HG03066 (cell line): Measurements from ENCODE around the gene MASP1.

Experiments used
- ATAC-seq: cut with Tn5 transposase; IDR thresholded peaks from one replicate; pipeline ENCODE4 v1.9.1; 2021; ENCODE audit warnings: low read depth; ENCODE audit not compliant: unreplicated experiment

Gene MASP1

GRCh38 chr3:187293516-187294430 is 2.2 kb upstream of the MASP1 start:
- no peak for ATAC-seq

- ATAC-seq: no peak
These were observed 1.3 kb upstream of the MASP1 start for GRCh38 chr3:187292631-187293515.

GRCh38 chr3:187292181-187292580 is 644 bp upstream of the MASP1 start:
- ATAC-seq: no peak

DNA sequence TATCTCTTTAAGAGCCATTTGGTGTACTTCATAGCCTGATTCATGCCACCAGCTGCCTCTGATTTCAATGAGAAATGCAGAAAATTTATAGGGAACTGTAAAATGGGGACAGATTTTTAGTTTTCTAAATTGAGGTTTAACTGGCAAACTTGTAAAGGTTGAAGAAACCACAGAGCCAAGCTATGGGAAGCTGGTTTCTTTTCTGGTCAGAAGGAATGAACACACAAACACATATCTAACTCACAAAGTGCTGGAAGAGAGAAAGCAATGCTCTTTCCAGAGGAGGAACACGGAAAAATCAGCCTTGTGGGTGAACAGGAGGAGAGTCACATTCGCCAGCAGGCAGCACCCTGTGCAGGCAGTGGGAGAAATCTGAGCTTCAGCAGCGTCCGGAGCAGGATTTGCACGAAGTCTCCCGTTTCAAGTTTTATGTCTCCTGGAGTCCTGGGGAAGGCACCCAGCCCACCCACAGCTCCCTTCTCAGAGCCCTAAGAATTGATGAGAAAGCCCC is 481 bp downstream of the MASP1 start:
- ATAC-seq: no peak

- ATAC-seq: no peak
These were observed 1.0 kb downstream of the MASP1 start for GRCh38 chr3:187290503-187290902.

DNA sequence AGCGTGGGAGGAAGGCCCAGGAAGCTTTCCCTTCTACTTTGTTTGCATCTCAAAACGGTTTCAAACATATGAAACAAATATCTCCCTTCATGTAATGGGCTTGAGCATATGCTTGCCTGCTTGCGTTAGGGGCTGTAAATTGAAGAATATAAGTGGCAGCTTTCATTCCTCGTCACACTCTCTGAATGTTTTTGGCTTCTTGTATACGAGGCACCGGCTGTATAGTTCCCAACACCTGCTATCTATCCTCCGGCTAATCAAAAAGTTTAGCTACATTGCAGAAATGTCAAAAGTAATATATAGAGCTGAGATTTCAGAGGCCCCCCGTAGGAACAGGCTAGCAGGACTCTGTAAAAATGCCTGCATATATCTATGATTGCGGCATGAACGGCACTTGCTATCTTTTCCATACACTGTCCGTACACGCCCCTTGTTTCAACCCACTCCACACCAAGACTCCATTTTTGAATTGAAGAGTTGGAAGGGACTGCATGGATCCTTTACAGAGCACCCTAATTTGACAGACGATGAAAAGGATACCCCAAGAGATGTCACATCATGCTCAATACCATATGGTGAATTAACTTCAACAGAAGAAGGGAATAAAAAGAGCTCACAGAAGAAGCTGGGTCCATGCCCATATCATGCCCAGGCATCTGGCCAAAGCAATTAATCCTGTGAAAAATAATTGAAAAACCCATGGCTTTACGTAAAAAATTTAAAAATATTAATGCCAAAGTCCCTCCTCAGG is 2.5 kb downstream of the MASP1 start:
- ATAC-seq: no peak

DNA sequence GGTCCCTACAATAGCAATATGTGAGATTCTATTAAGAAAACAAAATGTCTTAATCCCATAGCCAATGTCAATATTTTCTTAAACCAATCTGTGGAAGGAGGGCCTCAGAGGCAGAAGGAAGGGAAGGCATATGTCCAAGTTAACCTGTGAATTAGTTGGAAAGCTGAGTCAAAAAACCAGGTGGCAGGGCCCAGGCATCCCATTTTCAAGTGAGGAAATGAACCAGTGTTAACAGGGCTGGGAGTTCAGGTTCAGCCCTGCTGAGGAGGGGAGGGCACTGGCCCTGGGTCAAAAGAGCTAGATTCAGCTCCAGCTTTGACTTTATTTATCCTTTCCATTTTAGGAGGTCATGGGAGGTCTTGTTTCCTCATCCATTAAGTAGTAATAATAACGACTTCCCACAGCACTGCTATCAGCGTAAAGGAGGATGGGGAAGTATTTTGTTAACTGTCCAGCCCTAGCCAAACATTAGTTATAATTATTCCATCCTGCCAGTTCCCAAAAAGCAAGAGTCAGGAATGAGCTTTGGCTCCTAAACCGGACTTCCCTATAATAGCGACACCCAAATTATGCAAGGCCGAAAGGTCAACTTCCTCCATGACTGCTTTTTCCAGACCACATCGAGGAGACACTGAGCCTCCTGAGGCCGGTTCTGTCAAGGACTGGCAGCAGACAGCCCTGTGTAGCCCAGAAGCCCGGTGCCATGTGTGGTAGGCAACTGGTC is 3.2 kb downstream of the MASP1 start:
- no peak for ATAC-seq

DNA sequence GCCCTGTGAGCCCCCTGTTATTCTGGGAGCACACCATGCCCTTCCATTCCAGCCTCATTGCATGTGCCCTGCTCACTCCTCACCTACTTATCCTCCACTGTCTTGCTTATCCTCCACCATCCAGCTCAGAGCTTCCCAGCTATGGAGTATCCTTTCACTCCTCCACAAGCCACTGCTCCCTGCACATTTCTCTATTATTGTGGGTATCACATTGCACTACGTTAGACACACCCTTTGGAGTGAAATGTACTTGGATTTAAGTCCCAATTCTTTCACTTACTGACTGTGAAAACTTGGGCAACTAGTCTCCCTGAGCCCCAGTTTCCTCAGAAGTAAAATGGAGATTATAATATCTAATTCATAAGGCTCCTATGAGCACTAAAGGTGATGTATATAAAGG is 4.3 kb downstream of the MASP1 start:
- no peak for ATAC-seq

- no peak for ATAC-seq
These were observed 5.0 kb downstream of the MASP1 start for GRCh38 chr3:187286467-187287059.

- no peak for ATAC-seq
These were observed 10.3 kb downstream of the MASP1 start for GRCh38 chr3:187281191-187281714.

- ATAC-seq: no peak
These were observed 10.9 kb downstream of the MASP1 start for GRCh38 chr3:187280644-187281043.

- no peak for ATAC-seq
These were observed 14.4 kb downstream of the MASP1 start for GRCh38 chr3:187277129-187277462.

- no peak for ATAC-seq
These were observed 15.0 kb downstream of the MASP1 start for GRCh38 chr3:187276397-187277128.

DNA sequence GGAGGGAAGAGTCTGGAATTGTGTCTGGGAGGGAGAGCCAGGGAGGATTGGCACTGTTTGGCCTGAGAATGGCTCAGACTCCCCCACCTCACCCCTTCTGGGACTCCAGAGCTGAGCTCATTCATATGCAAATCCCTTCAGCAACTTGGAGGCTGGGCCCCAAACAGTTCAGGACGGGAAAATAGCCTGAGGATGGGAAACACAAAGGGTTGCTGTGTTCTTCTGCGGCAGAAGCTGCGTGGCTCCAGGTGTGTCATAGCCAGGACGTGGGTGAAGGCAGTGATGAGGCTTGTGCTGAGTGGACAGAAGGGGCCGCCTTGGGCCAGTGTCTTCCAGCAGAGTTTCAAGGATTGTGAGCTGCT is 16.6 kb downstream of the MASP1 start:
- no peak for ATAC-seq

DNA sequence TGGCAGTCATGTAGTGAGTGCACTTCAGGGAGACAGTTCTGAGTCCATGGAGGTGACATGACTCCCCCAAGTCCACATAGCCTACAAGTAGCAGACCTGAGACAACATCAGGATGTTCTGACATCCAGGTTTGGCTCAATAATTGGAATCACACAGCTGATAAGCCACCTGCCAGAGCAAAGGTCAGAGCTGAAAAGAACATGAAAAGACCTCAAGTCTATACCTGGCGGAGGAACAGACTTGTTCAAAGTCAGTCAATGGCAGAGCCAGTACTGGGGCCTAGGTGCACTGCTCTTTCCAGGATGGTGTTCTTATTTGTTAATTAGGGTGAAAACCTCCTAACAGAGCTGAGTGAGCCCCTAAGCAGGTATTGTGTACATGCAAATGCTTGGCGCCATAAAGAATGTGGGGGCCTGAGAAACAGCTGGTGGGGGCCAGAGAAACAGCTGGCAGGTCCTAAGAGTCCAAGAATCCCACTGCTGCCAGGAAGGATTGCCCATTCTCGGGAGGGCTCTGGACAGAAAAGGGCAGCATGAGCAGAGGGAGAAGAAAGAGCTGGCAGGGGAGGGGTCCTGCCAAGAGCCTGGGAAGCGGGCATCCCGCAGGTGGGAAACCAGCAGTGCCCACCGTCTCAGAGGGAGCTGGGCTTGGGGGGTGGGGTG is 17.1 kb downstream of the MASP1 start:
- ATAC-seq: no peak

GRCh38 chr3:187271582-187271981 is 20.0 kb downstream of the MASP1 start:
- no peak for ATAC-seq

GRCh38 chr3:187269486-187269885 is 22.1 kb downstream of the MASP1 start:
- ATAC-seq: no peak

GRCh38 chr3:187267306-187267705 is 24.2 kb downstream of the MASP1 start:
- no peak for ATAC-seq
